ENCODE data around the gene SGTA. TPM values are rescaled to one million over a fixed set of nuclear protein-coding genes. Genes with fewer than 3 reads are reported as not detected.

SGTA gene
- total RNA-seq, 1 experiment from 2014 or later, result 35.1 TPM

GRCh38 chr19:2743099-2743498, 40.0 kb downstream of the SGTA start:
- in situ Hi-C loops (cut with HindIII; ENCODE audit: low pct_unique_long_range_greater_than_20kb, low sequenced_read_pairs), result no loop called here
- DNase-seq (ENCODE audit: low read depth, low spot score), result no peak

- DNase-seq (ENCODE audit: low read depth, low spot score), result no peak
- in situ Hi-C loops (cut with HindIII; ENCODE audit: low pct_unique_long_range_greater_than_20kb, low sequenced_read_pairs), result no loop called here
These were observed 42.8 kb downstream of the SGTA start for GRCh38 chr19:2740314-2740656.

GRCh38 chr19:2739602-2740313, 43.3 kb downstream of the SGTA start, which contains the start of gene SLC39A3:
Gene SLC39A3 (minus strand): TSS chr19:2740017. CDS start chr19:2737257, 2,760 bp downstream.
- in situ Hi-C loops (cut with HindIII; ENCODE audit: low pct_unique_long_range_greater_than_20kb, low sequenced_read_pairs), result no loop called here
- peak; percentile 96 for DNase-seq (ENCODE audit: low read depth, low spot score)

- DNase-seq (ENCODE audit: low read depth, low spot score), result no peak
- in situ Hi-C loops (cut with HindIII; ENCODE audit: low pct_unique_long_range_greater_than_20kb, low sequenced_read_pairs), result no loop called here
These were observed 46.4 kb downstream of the SGTA start for GRCh38 chr19:2736550-2737190.

GRCh38 chr19:2735374-2735773, 47.7 kb downstream of the SGTA start:
- in situ Hi-C loops (cut with HindIII; ENCODE audit: low pct_unique_long_range_greater_than_20kb, low sequenced_read_pairs), result no loop called here
- DNase-seq (ENCODE audit: low read depth, low spot score), result no peak

GRCh38 chr19:2734589-2735288, 48.3 kb downstream of the SGTA start:
- no peak for DNase-seq (ENCODE audit: low read depth, low spot score)
- in situ Hi-C loops (cut with HindIII; ENCODE audit: low pct_unique_long_range_greater_than_20kb, low sequenced_read_pairs), result no loop called here

- in situ Hi-C loops (cut with HindIII; ENCODE audit: low pct_unique_long_range_greater_than_20kb, low sequenced_read_pairs), result no loop called here
- no peak for DNase-seq (ENCODE audit: low read depth, low spot score)
These were observed 49.0 kb downstream of the SGTA start for GRCh38 chr19:2733930-2734588.

- in situ Hi-C loops (cut with HindIII; ENCODE audit: low pct_unique_long_range_greater_than_20kb, low sequenced_read_pairs), result no loop called here
- DNase-seq (ENCODE audit: low read depth, low spot score), result no peak
These were observed 50.2 kb downstream of the SGTA start for GRCh38 chr19:2732883-2733282.

- in situ Hi-C loops (cut with HindIII; ENCODE audit: low pct_unique_long_range_greater_than_20kb, low sequenced_read_pairs), result no loop called here
- no peak for DNase-seq (ENCODE audit: low read depth, low spot score)
These were observed 50.8 kb downstream of the SGTA start for GRCh38 chr19:2732157-2732725.

- DNase-seq (ENCODE audit: low read depth, low spot score), result no peak
- in situ Hi-C loops (cut with HindIII; ENCODE audit: low pct_unique_long_range_greater_than_20kb, low sequenced_read_pairs), result no loop called here
These were observed 51.7 kb downstream of the SGTA start for GRCh38 chr19:2731181-2731995.

- no peak for DNase-seq (ENCODE audit: low read depth, low spot score)
- in situ Hi-C loops (cut with HindIII; ENCODE audit: low pct_unique_long_range_greater_than_20kb, low sequenced_read_pairs), result no loop called here
These were observed 52.9 kb downstream of the SGTA start for GRCh38 chr19:2729943-2730818.

GRCh38 chr19:2728783-2729387, 54.2 kb downstream of the SGTA start:
- no peak for DNase-seq (ENCODE audit: low read depth, low spot score)
- in situ Hi-C loops (cut with HindIII; ENCODE audit: low pct_unique_long_range_greater_than_20kb, low sequenced_read_pairs), result no loop called here

GRCh38 chr19:2727640-2727944, 55.5 kb downstream of the SGTA start:
- in situ Hi-C loops (cut with HindIII; ENCODE audit: low pct_unique_long_range_greater_than_20kb, low sequenced_read_pairs), result no loop called here
- no peak for DNase-seq (ENCODE audit: low read depth, low spot score)

- no peak for DNase-seq (ENCODE audit: low read depth, low spot score)
- in situ Hi-C loops (cut with HindIII; ENCODE audit: low pct_unique_long_range_greater_than_20kb, low sequenced_read_pairs), result no loop called here
These were observed 56.0 kb downstream of the SGTA start for GRCh38 chr19:2726904-2727639.

- in situ Hi-C loops (cut with HindIII; ENCODE audit: low pct_unique_long_range_greater_than_20kb, low sequenced_read_pairs), result no loop called here
- DNase-seq (ENCODE audit: low read depth, low spot score), result no peak
These were observed 56.8 kb downstream of the SGTA start for GRCh38 chr19:2726160-2726855.
